Right renal cortex interstitium (tissue), 3 donors: ENCODE measurements around the gene CCDC157. TPM values are rescaled to one million over a fixed set of nuclear protein-coding genes. Genes with fewer than 3 reads are reported as not detected.
"Not testable (repeated sequence)": the region's sequence is repeated elsewhere in the genome, so short reads cannot be mapped to it uniquely, and the experiment has no call there.

Experiments
- DNase-seq, 3 donors: peaks; one replicate each; pipeline ENCODE4 v3.0.0-alpha.2; 2013; ENCODE audit warnings: low read depth in 3 of 3, low spot score in 2 of 3
- polyA plus RNA-seq, 3 donors: library from polyadenylated mRNA; unstranded; fragments of 120-200 nt; gene quantifications; one replicate each; pipeline ENCODE4 v1.2.1, GENCODE V29; 2013; ENCODE audit not compliant: insufficient read length in 3 of 3

Gene CCDC157
- polyA plus RNA-seq, 3 donors, result 4.1 to 5.4 (median 5.4) TPM

DNA sequence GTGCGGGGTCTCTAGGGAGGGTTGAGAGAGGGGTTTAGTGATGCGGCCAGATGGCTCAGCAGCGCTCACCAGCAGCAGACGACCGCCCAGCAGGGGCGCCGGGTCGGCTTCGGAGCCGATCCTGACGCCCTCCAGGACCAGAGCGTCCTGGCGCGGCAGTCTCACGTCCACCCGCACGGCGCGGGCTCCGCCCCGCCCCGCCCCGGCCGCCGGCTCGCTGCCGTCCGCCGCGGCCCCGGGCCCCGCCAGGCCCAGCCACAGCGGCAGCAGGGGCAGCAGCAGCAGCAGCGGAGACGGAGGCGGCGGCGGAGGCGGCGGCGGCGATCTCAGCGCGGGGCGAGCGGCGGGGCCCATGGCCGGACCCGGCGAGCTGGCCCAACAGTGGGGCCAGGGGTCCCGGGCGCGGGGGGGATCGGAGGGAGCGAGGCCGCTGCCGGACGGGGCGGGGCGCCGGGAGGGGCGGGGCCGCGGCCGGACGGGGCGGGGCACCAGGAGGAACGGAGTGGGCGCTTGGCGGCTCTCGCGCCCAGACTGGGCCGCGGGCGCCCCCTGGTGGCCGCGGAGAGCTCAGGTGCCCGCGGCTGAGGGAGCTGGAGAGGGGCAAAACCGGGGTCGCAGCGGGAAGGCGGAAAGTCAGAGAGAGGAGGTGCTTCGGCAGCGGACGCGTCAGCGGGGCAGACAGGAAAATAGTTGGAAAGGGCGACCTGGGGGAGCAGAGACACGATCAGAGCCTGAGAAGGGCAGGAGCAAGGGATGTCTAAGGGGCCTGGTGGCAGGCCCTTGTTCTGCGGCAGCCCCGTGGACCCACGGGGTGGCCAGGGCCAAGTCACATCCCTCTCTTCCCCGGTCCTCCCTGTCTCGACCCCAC lies 30.4 kb downstream of the CCDC157 start, which contains the start of gene RNF215:
TSS of gene RNF215 (minus strand) at position 452 of the 868 bp plus-strand sequence. CDS start at position 354, 98 bp downstream.
- peak in 2 of 3 donors; percentile 68 to 75 for DNase-seq

DNA sequence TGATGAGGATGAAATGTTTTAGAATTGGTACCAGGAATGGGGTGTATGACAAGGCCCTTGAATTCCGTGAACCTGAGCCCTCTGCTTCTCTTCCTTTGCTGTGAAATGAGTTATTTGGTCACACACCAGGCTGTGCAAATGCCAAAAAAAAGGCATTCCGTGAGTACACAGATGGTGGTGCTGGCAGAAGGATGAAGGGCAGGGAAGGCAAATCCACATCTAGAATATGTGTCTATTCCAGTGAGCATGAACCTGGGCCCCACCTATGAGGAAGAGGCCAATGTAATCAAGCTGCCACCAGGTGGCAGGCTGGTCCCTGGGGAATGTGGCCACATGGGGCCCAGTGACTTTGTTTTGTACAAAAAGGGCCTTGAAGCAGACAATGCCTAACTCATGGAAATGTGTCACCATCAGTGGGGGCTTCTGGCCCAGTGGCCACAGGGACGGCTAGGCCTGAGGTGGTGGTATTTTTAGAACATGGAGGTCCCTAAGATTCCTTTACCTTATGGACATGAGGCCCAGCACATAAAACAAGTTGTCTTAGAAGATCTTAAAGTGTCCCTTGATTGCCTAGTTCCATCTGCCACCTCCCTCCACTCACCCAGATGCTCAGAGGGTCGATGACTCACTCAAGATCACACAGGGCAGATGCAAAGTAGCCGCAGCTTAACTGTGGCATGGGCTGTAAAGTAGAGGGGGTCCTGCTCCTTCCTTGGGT lies 34.3 kb downstream of the CCDC157 start:
- no peak for DNase-seq

DNA sequence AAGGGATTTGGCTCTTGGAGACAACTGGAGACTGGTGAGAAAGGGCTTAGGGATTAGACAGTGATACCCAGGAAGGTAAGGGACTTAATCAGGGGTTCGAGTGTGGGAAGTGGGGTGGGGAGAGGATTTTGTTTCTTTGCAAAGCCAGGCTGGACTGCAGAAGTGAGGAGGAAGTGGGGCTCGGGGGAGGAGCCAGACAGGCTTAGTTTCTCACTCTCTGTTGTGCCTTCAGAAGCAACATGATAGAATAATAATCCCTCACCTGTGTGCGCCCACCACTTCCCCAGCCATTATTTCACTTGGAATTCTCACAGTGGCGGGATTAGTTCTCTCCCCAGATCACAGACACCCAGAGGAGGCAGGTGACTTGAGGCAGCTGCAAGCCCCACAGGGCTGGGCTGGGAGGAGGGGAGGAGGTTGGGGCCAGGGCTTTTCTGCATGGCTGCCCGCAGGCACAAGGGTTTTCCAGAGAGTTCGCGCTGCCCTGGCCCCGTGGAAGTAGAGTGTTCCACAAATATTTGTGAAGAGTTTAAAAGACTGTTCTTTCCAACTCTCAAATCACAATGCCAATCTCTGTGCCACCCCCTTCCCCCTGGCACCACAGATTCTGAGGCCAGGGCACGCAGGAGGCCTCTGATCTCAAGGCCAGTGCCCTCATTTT lies 36.0 kb downstream of the CCDC157 start:
- DNase-seq, result no peak

GRCh38 chr22:30393322-30393680 lies 36.5 kb downstream of the CCDC157 start:
- DNase-seq, result no peak

DNA sequence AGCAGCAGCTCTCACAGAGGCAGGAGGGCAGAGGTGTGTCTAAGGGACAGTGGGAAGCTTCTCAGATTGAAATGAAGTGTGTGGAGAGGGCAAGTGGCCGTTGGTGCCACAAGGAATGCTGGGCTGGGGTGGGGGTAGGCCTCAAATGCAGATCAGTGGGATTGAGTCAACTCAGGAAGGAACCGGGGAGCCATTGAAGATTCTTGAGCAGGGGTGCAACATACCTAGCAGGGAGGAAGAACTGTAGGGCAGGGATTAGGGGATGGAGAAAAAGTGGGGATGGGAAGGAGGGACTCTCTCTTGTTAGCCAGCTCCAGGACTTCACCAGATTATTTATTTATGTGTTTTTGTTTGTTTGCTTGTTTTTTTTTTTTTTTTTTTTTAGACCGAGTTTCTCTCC lies 37.1 kb downstream of the CCDC157 start:
- DNase-seq, result no peak

- DNase-seq, result no peak
Observed at GRCh38 chr22:30396871-30397655, 40.3 kb downstream of the CCDC157 start, which contains the start of gene SEC14L2. Gene SEC14L2, plus strand, starts transcription at chr22:30397018. Its CDS starts 99 bp downstream, at chr22:30397117.

DNA sequence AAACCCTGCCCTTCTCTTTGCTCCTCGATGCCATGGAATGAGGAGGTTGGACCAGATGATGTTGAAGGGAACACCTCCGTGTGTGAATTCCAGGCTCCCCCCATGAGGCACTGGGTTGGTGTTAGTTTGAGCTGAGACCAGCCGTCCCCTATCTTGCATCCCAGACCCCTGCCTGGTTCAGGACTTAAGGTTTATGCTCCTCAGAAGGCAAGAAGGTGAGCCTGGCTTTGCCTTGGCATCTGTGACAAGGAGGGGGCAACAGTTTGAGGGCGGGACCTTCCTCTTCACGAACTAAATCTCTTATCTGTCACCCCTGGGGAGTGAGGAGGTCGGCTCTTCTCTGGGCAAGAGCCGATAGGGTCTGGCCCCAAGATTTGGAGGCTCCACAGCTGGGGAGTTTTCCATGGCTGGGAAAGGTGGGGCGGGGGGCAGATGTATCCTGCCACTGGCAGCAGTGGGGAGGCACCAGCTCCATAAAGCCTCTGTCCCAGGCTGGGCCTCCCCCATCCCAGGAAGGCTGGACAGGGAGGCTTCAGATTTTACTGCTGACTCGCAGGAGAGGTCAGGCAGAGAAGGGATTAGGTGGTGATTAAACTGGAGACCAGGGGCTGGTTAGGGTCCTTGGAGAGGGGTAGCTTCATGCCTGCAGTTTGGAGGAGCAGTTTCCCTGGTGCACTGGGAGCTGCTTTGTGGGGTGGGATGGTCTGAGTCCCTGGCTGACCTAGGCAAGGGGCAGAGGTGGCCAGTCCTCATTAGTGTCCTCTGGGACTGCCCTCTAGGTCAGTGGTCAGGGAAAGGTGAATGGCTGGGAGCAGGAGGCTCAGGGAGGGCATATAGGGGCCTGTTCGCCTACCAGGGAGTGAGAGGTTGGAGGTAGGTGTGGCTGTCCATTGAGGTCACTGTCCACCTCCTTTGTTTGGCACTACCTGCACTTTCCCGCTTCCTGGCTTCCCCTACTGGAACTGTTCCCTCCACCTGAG lies 41.1 kb downstream of the CCDC157 start:
- no peak for DNase-seq

DNA sequence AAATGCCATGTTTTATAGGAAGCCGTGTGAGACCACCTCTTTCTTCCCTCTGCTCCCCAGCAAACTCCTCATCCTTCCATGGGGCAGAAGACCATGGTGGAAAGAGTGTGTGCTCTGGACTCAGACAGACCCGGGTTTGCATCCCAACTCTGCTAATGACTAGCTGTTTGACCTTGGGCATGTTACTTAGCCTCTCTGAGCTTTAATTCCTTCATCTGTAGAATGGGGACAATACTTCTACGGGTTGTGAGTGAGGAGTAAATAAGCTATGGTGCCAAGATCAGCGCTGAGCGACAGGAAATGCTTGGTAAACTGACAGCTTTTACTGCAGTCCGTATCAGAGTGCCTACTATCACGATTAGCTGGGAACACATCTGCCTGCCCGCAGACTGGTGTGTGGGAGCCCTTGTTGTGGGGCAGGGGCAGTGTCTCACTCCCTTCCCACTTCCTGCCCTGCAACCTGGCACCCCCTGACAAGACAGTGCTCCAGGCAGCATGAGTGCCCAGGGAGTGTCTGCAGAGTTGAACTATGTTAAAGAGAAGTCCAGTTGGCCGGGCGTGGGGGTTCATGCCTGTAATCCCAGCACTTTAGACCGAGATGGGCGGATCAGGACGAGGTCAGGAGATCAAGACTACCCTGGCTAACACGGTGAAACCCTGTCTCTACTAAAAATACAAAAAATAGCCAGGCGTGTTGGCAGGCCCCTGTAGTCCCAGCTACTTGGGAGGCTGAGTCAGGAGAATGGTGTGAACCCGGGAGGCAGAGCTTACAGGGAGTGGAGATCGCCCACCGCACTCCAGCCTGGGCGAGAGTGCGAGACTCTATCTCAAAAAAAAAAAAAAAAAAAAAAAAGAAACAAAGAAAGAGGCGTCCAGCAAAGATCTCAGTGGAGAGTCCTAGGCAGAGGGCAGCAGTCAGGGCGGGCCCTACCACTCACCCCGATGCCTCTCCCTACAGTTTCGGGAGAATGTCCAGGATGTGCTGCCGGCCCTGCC lies 42.2 kb downstream of the CCDC157 start:
- no peak for DNase-seq

DNA sequence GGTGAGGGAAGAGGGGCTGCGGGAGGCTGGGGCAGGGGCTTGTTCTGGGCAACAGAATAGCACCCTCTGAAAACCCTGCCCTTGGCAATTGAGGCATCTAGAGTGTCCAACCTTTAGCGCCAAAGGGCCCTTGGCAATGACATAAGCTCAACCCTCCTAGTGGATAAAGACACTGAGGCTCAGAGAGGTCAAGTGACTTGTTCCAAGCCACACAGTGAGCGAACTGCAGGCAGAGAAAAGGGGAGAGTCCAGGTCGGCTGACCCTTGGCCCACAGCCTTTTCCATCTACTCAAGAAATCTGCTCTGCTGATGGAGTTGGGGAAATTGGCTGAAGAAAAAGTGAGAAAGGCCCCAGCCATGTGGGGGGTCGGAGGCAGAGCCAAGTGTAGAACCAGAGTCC lies 42.9 kb downstream of the CCDC157 start:
- DNase-seq, result no peak

DNA sequence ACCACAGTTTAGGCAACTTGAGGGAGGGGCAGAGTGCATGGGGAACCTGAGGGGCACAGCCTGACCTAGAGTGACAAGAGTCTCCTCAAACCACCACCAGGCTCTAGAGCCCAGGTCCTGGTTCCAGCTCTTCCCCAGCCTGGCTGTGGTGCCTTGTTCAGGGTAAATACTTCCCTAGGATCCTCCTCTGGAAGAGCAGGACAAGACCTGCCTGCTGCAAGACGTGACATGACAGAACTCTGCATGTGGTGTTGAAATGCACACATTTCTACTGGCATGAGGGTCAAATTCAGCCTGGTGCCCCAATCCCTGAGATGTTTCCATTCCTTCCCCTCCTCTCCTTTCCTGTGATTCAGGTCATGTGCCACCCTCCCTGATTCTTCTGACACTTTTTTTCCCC lies 43.4 kb downstream of the CCDC157 start:
- no peak for DNase-seq

GRCh38 chr22:30401024-30401423 lies 44.2 kb downstream of the CCDC157 start:
- not testable (repeated sequence) for DNase-seq

DNA sequence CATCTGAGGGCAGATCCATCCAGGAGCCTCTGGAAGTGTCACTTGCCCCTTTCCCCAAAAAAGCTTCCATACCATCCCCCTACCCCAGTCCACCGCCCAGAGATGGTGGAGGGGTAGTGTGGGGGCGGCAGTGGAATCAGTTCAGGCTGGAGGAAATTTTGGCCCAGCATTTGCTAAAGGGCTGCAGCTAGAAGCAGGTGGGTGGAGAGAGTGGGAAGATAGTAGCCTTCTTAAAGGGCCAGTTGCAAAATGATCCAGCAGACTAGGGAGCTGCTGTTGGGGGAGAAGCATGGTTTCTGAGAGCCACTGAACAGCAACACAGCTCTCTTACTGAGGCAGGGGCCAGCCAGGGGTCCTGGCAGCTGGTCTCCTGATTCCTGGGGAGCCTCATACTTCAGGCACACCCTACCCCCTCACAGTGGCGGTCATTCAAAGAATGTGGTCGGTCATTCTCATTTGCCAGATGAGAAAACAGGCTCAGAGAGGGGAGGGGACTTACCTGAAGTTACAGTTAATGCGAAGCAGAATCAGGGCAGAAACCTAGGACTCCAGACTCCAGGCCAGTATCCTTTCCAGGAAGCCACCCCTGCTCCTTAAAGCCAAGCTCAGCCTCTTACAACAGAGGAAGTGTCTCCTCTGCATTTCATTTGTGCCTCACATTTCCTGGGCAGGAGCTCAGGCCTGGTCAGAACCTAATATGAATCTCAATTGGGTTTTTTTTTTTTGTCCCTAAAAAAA lies 45.4 kb downstream of the CCDC157 start:
- no peak for DNase-seq

DNA sequence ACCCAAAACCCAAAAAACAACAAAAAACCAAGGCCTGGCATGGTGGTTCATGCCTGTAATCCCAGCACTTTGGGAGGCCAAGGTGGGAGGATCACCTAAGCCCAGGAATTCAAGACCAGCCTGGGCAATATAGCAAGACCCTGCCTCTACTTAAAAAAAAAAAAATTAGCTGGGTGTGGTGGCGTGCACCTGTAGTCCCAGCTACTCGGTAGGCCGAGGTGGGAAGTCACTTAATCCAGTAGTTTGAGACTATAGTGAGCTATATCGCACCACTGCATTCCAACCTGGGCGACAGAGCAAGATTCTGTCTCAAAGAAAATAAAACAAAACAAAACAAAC lies 45.9 kb downstream of the CCDC157 start:
- not testable (repeated sequence) for DNase-seq

- no peak for DNase-seq
Observed at GRCh38 chr22:30404307-30404706, 47.5 kb downstream of the CCDC157 start.

DNA sequence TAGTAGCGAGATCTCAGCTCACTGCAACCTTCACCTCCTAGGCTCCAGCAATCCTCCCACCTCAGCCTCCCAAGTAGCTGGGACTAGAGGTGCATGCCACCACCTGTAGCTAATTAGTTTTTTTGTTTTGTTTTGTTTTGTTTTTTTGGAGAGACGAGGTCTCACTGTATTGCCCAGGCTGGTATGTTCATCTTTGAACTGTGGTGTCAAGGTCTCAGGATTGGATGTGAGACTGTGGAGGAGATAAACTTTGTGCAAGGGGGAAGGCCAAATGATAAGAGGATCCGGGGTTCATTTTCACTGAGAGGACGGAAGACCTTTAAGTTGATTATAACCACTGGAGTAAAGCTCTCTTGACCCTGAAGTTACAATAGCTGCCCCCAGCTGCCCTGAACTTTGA lies 48.9 kb downstream of the CCDC157 start:
- no peak for DNase-seq

DNA sequence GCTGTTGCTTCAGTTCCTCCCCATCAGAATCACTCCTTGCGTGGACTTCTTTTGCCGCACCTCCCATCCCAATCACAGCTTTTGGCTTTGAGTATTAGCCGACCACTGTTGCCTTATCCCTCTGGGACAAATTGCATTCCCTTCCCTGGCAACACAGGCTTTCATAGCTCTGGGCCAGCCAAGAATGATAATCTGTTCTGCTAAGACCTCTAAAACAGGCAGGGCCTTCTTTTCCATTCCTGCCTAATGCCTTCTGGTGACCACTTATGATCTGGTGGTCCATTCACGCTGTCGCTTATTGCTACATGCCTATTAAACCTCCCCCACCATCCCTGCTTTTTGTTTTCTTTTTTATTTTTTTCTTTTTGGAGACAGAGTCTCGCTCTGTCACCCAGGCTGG lies 49.6 kb downstream of the CCDC157 start:
- DNase-seq, result no peak

- no peak for DNase-seq
Observed at GRCh38 chr22:30408388-30409102, 51.7 kb downstream of the CCDC157 start.
